Measurements from ENCODE around the gene COPG1.

The COPG1 gene

DNA sequence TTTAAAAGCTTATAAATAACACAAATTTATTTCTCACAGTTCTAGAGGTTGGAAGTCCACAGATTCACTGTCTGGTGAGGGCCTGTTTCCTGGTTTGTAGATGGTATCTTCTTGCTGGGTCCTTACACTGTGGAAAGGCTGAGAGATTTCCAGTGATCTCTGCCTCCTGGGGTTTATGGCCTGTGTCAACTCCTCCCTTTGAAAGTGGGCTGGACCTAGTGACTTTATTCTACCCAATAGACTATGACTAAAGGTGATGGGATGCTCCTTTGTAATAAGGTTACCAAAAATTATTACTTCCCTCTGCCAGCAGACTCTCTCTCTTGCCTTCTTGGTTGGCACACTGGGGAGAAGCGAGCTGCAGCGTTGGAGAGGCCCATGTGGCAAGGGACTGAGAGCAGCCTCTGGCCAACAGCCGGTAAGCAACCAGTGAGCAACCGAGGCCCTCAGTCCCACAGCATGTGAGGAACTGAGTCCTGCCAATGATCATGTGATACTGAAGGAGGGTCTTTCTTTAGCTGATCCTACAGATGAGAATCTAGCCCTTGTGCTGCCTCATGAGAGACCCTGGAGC, 14.0 kb upstream of the COPG1 start:
- no peaks in the 10 kb centered on the region for H3K27me3 ChIP-seq (replicated peaks)
- in situ Hi-C loops (cut with HindIII; ENCODE audit: low pct_ligation_motif_present, low sequenced_read_pairs) = no loop called here
- H3K4me3 ChIP-seq (ENCODE audit: low read depth, low read length) = no peak overlapping the region
- no peaks in the 10 kb centered on the region for H3K36me3 ChIP-seq (replicated peaks)
- no peak for DNase-seq
- TF ChIP-seq, protein P1, sequence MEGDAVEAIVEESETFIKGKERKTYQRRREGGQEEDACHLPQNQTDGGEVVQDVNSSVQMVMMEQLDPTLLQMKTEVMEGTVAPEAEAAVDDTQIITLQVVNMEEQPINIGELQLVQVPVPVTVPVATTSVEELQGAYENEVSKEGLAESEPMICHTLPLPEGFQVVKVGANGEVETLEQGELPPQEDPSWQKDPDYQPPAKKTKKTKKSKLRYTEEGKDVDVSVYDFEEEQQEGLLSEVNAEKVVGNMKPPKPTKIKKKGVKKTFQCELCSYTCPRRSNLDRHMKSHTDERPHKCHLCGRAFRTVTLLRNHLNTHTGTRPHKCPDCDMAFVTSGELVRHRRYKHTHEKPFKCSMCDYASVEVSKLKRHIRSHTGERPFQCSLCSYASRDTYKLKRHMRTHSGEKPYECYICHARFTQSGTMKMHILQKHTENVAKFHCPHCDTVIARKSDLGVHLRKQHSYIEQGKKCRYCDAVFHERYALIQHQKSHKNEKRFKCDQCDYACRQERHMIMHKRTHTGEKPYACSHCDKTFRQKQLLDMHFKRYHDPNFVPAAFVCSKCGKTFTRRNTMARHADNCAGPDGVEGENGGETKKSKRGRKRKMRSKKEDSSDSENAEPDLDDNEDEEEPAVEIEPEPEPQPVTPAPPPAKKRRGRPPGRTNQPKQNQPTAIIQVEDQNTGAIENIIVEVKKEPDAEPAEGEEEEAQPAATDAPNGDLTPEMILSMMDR (IDR thresholded peaks at IDR 0.05; ENCODE audit: low read depth, low read length, missing control alignments) = no peak
- no peak overlapping the region for H3K27ac ChIP-seq

DNA sequence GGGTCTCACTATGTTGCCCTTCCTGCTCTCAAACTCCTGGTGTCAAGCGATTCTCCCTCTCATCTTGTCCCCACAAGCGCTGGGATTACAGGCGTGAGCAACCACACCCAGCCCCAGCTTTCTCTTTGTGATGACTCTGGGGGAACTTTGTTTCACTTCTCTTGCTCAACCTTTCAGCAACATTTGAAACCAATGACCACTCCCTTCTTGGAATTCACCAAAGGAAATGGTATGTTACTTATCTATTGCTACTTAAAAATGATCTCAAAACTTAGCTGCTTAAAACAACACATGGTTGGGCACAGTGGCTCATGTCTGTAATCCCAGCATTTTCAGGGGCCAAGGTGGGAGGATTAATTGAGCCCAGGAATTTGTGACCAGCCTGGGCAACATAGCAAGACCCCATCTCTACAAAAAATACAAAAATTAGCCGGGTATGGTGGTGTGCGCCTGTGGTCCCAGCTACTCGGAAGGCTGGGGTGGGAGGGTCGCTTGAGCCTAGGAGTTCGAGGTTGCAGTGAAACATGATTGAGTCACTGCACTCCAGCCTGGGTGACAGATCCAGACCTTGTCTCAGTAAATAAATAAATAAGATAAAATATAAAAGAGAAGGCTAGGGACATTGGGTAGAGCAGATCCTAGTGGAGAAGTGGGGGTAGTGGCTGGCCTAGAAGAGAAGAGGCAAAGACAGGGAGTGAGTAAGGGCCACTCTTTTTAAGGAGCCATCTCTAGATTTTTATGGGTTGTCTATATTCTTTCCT, 10.3 kb upstream of the COPG1 start:
- Histone ChIP-seq H3K4me3 (ENCODE audit: low read depth, low read length) (no peak overlapping the region), H3K27me3 (replicated peaks) (no peaks in the 10 kb centered on the region), H3K36me3 (replicated peaks) (no peaks in the 10 kb centered on the region), H3K27ac (no peak overlapping the region)
- TF ChIP-seq, protein P1 (IDR thresholded peaks at IDR 0.05; ENCODE audit: low read depth, low read length, missing control alignments) = peak; percentile 18
- in situ Hi-C loops (cut with HindIII; ENCODE audit: low pct_ligation_motif_present, low sequenced_read_pairs) = no loop called here
- DNase-seq = no peak

DNA sequence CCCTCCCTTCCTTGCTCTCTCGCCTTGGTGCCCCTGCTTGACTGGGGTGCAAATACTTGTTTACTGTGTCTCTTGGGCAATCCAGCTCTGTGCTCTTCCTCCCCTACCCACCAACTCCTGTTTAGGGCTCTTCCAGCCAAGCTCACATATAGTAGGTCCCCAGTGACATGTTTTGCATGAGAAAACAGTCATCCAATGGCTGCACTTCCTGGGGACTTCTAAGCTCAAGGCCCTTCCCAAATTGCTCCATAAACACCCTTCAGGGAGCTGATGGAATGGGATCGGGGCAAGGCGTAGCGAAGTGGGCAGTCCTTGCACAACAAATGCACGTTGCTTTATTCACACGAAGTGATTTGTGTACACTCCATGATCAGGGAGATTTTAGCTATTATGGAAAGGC, 9.4 kb upstream of the COPG1 start:
- in situ Hi-C loops (cut with HindIII; ENCODE audit: low pct_ligation_motif_present, low sequenced_read_pairs) = no loop called here
- Histone ChIP-seq H3K27ac (no peak overlapping the region), H3K4me3 (ENCODE audit: low read depth, low read length) (no peak overlapping the region), H3K27me3 (replicated peaks) (no peaks in the 10 kb centered on the region), H3K36me3 (replicated peaks) (no peaks in the 10 kb centered on the region)
- no peak for DNase-seq
- TF ChIP-seq, protein P1 (IDR thresholded peaks at IDR 0.05; ENCODE audit: low read depth, low read length, missing control alignments) = no peak

DNA sequence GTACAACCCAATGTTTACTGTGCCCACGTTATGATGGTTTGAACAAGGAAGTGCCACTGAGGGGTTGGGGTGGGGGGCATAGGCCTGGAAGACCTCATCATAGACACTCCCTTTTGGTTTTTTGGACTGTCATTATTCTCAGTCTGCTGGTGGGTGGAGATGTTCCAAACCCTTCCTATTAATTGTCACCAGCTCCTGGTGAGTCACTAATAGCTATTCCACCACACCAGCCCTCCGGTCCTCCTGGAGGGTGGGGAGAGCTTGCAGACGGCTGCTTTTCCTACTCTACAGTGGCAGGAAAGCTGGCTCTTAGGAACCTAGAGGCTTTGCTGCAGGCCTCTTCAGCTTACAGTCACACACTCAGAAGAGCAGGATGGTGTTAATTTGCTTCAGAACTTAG, 9.0 kb upstream of the COPG1 start:
- H3K27ac ChIP-seq = no peak overlapping the region

DNA sequence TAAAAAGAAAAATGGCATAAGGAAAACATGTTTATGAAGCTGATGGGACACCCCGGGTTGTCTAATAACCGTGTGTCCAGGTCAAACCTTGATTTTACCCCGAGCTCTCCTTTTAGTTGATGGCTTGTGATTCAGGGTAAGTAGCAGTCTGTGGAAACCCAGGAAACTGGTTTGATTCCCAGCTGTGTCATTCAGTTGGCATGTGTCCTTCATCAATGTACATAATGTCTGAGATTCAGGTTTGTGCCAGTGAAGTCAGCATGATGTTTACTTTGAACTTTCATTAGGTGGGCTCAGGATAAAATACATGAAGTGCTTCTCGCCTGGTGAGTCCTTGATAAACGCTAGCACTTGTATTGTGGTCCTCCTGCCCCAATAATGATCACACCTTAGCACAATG, 4.3 kb upstream of the COPG1 start:
- H3K27ac ChIP-seq = peak overlapping the region; percentile 10

More for the DNA sequence above, 9.0 kb upstream of the COPG1 start:
- no peak for DNase-seq
- H3K27me3 ChIP-seq (replicated peaks) = no peaks in the 10 kb centered on the region
- H3K4me3 ChIP-seq (ENCODE audit: low read depth, low read length) = no peak overlapping the region
- TF ChIP-seq, protein P1 (IDR thresholded peaks at IDR 0.05; ENCODE audit: low read depth, low read length, missing control alignments) = no peak
- in situ Hi-C loops (cut with HindIII; ENCODE audit: low pct_ligation_motif_present, low sequenced_read_pairs) = no loop called here
- no peaks in the 10 kb centered on the region for H3K36me3 ChIP-seq (replicated peaks)

More for the DNA sequence above, 4.3 kb upstream of the COPG1 start:
- in situ Hi-C loops (cut with HindIII; ENCODE audit: low pct_ligation_motif_present, low sequenced_read_pairs) = no loop called here
- no peak for DNase-seq
- H3K36me3 ChIP-seq (replicated peaks) = peaks cover 3% of the 10 kb centered on the region
- TF ChIP-seq, protein P1 (IDR thresholded peaks at IDR 0.05; ENCODE audit: low read depth, low read length, missing control alignments) = no peak
- no peak overlapping the region for H3K4me3 ChIP-seq (ENCODE audit: low read depth, low read length)
- H3K27me3 ChIP-seq (replicated peaks) = no peaks in the 10 kb centered on the region

All from brain microvascular endothelial cell (primary cell).